Hypothalamus (tissue), 51 donors: ENCODE data around the gene DEPDC5.
"Not testable (repeated sequence)": the region's sequence is repeated elsewhere in the genome, so short reads cannot be mapped to it uniquely, and the experiment has no call there.

ENCODE experiments used
- DNase-seq, 51 donors: peaks; one replicate each; lab custom pipeline; 2025; lab: John Stamatoyannopoulos, UW

The DEPDC5 gene

GRCh38 chr22:31748490-31748889 is 5.3 kb upstream of the DEPDC5 start:
- DNase-seq: no peak

- DNase-seq: peak; percentile 90 to 99 (median 97)
Measured at GRCh38 chr22:31749636-31750364, 4.0 kb upstream of the DEPDC5 start, which contains the start of gene PRR14L. TSS of gene PRR14L (minus strand) at chr22:31750132. CDS start at chr22:31738860, 11,272 bp downstream.

GRCh38 chr22:31750365-31751284 is 3.2 kb upstream of the DEPDC5 start:
- no peak for DNase-seq

- no peak for DNase-seq
Measured at GRCh38 chr22:31752096-31752847, 1.5 kb upstream of the DEPDC5 start.

- DNase-seq: peak in 38 of 51 donors; percentile 4 to 78 (median 22)
Measured at GRCh38 chr22:31753005-31753633, 700 bp upstream of the DEPDC5 start.

GRCh38 chr22:31754813-31755212 is 994 bp downstream of the DEPDC5 start:
- no peak for DNase-seq

GRCh38 chr22:31757265-31757664 is 3.4 kb downstream of the DEPDC5 start:
- DNase-seq: no peak

- DNase-seq: not testable (repeated sequence)
Measured at GRCh38 chr22:31758860-31759259, 5.0 kb downstream of the DEPDC5 start.

GRCh38 chr22:31764785-31765184 is 11.0 kb downstream of the DEPDC5 start:
- no peak for DNase-seq

GRCh38 chr22:31768422-31769059 is 14.7 kb downstream of the DEPDC5 start:
- DNase-seq: no peak

- DNase-seq: no peak
Measured at GRCh38 chr22:31773416-31773815, 19.6 kb downstream of the DEPDC5 start.

GRCh38 chr22:31776231-31776630 is 22.4 kb downstream of the DEPDC5 start:
- no peak for DNase-seq

- DNase-seq: no peak
Measured at GRCh38 chr22:31789803-31790202, 36.0 kb downstream of the DEPDC5 start.

- DNase-seq: no peak
Measured at GRCh38 chr22:31790240-31790639, 36.4 kb downstream of the DEPDC5 start.

- not testable (repeated sequence) for DNase-seq
Measured at GRCh38 chr22:31799358-31799757, 45.5 kb downstream of the DEPDC5 start.

GRCh38 chr22:31800065-31800464 is 46.2 kb downstream of the DEPDC5 start:
- no peak for DNase-seq

- DNase-seq: not testable (repeated sequence)
Measured at GRCh38 chr22:31800861-31801260, 47.0 kb downstream of the DEPDC5 start.

- no peak for DNase-seq
Measured at GRCh38 chr22:31802575-31802974, 48.8 kb downstream of the DEPDC5 start.

- DNase-seq: no peak
Measured at GRCh38 chr22:31806751-31807150, 52.9 kb downstream of the DEPDC5 start.
